Heart left ventricle (tissue), 16 donors: ENCODE results near the gene FBXW4. TPM values are rescaled to one million over a fixed set of nuclear protein-coding genes. Genes with fewer than 3 reads are reported as not detected.

Source experiments
- ATAC-seq, 4 donors: fragments of 200-7000 bp; cut with Tn5 transposase; one replicate each; pipeline ENCODE4 v1.9.1; 2020 to 2022; ENCODE audit warnings: moderate library complexity in 4 of 4, mild to moderate bottlenecking in 3 of 4, moderate number of reproducible peaks in 1 of 4
- DNase-seq, 5 donors: peaks; one replicate each; pipeline ENCODE4 v3.0.0-alpha.2; 2020
- H3K27ac ChIP-seq, 12 donors: fragments of 200-600 bp; sonication (generic) in 4 of 12; one replicate each; pipeline versions ENCODE4 v1.5.0 to v1.8.0; 2016 to 2022; ENCODE audit warnings: mild to moderate bottlenecking in 2 of 12
- H3K27me3 ChIP-seq, 9 donors: fragments of 200-600 bp; sonication (generic) in 2 of 9; one replicate each; pipeline versions ENCODE4 v1.5.1 to v1.8.0; 2016 to 2022; ENCODE audit warnings: mild to moderate bottlenecking in 3 of 9
- H3K36me3 ChIP-seq, 9 donors: fragments of 200-600 bp; sonication (generic) in 2 of 9; one replicate each; pipeline versions ENCODE4 v1.5.0 to v1.8.0; 2018 to 2022; ENCODE audit warnings: mild to moderate bottlenecking in 2 of 9
- H3K4me1 ChIP-seq, 12 donors: fragments of 200-600 bp; sonication (generic) in 4 of 12; one replicate each; pipeline versions ENCODE4 v1.5.0 to v1.8.0; 2016 to 2022; ENCODE audit warnings: mild to moderate bottlenecking in 3 of 12
- H3K4me3 ChIP-seq, 12 donors: fragments of 200-600 bp; sonication (generic) in 4 of 12; one replicate each; pipeline versions ENCODE4 v1.5.0 to v1.8.0; 2017 to 2022; ENCODE audit warnings: mild to moderate bottlenecking in 9 of 12, moderate library complexity in 4 of 12
- H3K9me3 ChIP-seq, 12 donors: fragments of 200-600 bp; sonication (generic) in 4 of 12; one replicate each; pipeline versions ENCODE4 v1.5.0 to v1.8.0; 2016 to 2022; ENCODE audit warnings: mild to moderate bottlenecking in 1 of 12
- POLR2A ChIP-seq, 2 donors: fragments of 450-650 bp; IDR thresholded peaks; one replicate each; pipeline ENCODE4 v1.6.1; 2017; ENCODE audit warnings: antibody characterized with exemption in 2 of 2, mild to moderate bottlenecking in 2 of 2, moderate library complexity in 2 of 2
- WGBS, 4 donors: extraction: QIAGEN DNeasy Blood & Tissue Kit in 2 of 4; methylation state at CpG; one replicate each; pipeline versions ENCODE4 v1.1.5 to v1.1.7; 2013 to 2018; 5-methylcytosine and 5-hydroxymethylcytosine counted together
- intact Hi-C, 10 donors: fragments of 100-400 bp; cut with DNase I; formaldehyde crosslinking; loops; one replicate each; pipeline versions ENCODE4 v1.11.1 to v1.14.2; 2022
- polyA plus RNA-seq, 2 donors: library from polyadenylated mRNA; stranded (reverse); fragments of 200-250 nt; gene quantifications; one replicate each; pipeline ENCODE4 v1.2.3, GENCODE V29; 2013
- total RNA-seq, 9 donors: library from RNA; depleted of rRNA in 2 of 9; stranded (reverse); fragments of >200 nt in 2 of 9; fragmentation: NEBNext Ultra II Directional in 3 of 9; extraction: Animal tissue kit (Norgen Biotek cat#: 25700) in 3 of 9; gene quantifications; one replicate each; pipeline versions ENCODE4 v1.1.0 to v1.2.4, GENCODE V29; 2016 to 2023
- TF ChIP-seq, protein P1 (sequence below), 12 donors: fragments of 200-600 bp; sonication (generic) in 4 of 12; IDR thresholded peaks; one replicate each; pipeline versions ENCODE4 v1.5.0 to v1.8.0; 2018 to 2022; ENCODE audit warnings: antibody characterized with exemption in 12 of 12, mild to moderate bottlenecking in 5 of 12
- donor health status: ischemic (EF 13 %, LVEDD 7.1; RV severe dilation, severe dysfunction).
- donor health status: healthy with polysubstance abuse.
- donor health status: DM: no; HTN: yes; CAD: no.
- donor health status: DM: no; HTN: no; CAD: no.
- donor health status: ischemic (EF 25% LVEDD 6.9; RV normal size, moderate dysfunction).
- donor health status: ischemic (EF 25% LVEDD 5.7; RV mildly dilated, moderate dysfunction).
- donor health status: healthy.
- donor health status: DM: yes; HTN: yes; CAD: no.
- donor health status: ischemic (EF 35%, LVEDD 5.7; RV mildly dilated, moderate dysfunction).
- donor health status: nonischemic (EF 11% LVEDD 7.7; RV severe dilation, severe dysfunction).
- donor health status: DM: yes; HTN: yes; CAD: no.
- donor health status: PGD.
- donor health status: ischemic (EF 29% LVEDD 5.4; RV normal size, mild dysfunction).
- donor health status: nonischemic (EF 23%, LVEDD 6.1; RV moderate dilation, normal function).

The FBXW4 gene
- total and polyA plus RNA-seq, 11 donors = 35.8 to 116 (median 80.9) TPM

DNA sequence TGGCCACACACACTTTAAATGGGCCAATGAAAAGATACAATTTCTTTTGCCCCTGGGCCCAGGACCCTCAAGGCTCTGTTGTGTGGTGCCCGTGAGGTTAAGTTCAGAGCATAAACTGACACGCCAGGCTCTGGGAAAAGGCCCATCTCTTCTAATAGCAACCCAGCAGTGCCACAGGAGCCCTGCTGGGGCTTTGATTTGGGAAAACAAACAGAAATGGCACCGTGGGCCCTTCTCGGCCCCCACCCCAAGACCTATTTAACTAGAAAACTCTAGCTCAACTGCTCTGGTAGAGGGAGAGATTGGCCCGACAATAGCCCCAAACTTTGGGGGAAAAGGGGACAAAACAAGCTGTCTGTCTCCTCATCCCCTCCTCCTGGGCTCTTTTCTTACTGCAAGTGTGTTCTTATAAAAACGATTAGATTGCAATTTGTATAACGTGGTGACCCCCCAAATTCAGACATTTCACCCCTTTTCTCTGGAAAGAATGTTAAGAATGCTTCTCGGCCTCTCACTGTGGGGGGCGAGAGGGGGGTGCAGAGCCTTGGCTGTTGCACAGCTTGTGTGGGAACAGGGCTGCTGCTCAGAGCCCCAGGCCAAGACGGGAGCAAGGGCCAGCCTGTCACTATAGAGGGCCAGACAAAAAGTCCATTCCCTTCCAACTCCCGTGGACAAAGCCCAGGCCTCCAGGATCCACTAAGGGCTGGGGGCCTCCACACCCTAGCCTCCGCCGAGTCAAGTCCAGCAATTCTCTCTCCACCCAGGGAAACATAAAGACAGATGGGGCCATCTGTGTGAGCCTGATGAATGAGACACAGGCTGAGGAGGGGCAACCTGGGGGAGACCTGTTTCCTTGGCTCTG lies 80.1 kb downstream of the FBXW4 start:
- DNase-seq (no peak), ATAC-seq (no peak)
- WGBS, 4 donors = 75 to 83% (median 79%) methylated on average over 10 to 13 of the region's 13 CpGs
- no peak overlapping the region for H3K27ac ChIP-seq
- no peaks in the 10 kb centered on the region for H3K9me3 ChIP-seq
- no peaks in the 10 kb centered on the region for H3K27me3 ChIP-seq
- no peak for TF ChIP-seq POLR2A (IDR thresholded peaks at IDR 0.05)
- TF ChIP-seq, protein P1, sequence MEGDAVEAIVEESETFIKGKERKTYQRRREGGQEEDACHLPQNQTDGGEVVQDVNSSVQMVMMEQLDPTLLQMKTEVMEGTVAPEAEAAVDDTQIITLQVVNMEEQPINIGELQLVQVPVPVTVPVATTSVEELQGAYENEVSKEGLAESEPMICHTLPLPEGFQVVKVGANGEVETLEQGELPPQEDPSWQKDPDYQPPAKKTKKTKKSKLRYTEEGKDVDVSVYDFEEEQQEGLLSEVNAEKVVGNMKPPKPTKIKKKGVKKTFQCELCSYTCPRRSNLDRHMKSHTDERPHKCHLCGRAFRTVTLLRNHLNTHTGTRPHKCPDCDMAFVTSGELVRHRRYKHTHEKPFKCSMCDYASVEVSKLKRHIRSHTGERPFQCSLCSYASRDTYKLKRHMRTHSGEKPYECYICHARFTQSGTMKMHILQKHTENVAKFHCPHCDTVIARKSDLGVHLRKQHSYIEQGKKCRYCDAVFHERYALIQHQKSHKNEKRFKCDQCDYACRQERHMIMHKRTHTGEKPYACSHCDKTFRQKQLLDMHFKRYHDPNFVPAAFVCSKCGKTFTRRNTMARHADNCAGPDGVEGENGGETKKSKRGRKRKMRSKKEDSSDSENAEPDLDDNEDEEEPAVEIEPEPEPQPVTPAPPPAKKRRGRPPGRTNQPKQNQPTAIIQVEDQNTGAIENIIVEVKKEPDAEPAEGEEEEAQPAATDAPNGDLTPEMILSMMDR (IDR thresholded peaks at IDR 0.05) = no peak
- no peak overlapping the region for H3K4me3 ChIP-seq
- H3K4me1 ChIP-seq = peaks cover 0 to 11% (median 0%) of the 10 kb centered on the region in 12 donors
- intact Hi-C loops = no loop called here
- peaks cover 0 to 68% (median 32%) of the 10 kb centered on the region in 9 donors for H3K36me3 ChIP-seq

DNA sequence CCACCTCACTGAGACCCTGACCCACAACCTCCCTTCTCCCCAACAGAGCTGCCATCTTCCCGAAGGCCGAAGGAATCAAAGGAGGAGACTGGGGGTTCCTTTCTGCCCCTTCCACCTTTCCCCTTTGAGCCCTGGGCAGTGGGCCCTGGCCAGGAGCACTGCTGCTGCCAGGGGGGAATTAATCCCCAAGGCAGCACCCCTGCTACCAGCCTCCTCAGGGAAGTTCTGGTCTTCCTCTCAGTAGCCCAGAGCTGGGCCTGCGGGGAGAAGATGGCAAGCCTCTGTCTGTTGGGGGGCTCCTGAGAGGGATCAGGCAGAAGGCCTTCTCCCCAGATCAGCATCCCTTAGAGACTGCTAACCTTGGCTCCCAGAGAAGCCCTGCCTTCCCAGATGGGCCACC lies 81.3 kb downstream of the FBXW4 start:
- H3K4me3 ChIP-seq = no peak overlapping the region
- WGBS, 4 donors = 93 to 97% (median 95%) methylated on average over 3 of the region's 3 CpGs
- TF ChIP-seq, protein P1 (IDR thresholded peaks at IDR 0.05) = no peak
- no peak for TF ChIP-seq POLR2A (IDR thresholded peaks at IDR 0.05)
- no peak overlapping the region for H3K27ac ChIP-seq
- DNase-seq = no peak
- intact Hi-C loops = no loop called here
- H3K36me3 ChIP-seq = peaks cover 0 to 68% (median 35%) of the 10 kb centered on the region in 9 donors
- H3K9me3 ChIP-seq = no peaks in the 10 kb centered on the region
- no peak for ATAC-seq
- H3K4me1 ChIP-seq = peaks cover 0 to 11% (median 0%) of the 10 kb centered on the region in 12 donors
- no peaks in the 10 kb centered on the region for H3K27me3 ChIP-seq

DNA sequence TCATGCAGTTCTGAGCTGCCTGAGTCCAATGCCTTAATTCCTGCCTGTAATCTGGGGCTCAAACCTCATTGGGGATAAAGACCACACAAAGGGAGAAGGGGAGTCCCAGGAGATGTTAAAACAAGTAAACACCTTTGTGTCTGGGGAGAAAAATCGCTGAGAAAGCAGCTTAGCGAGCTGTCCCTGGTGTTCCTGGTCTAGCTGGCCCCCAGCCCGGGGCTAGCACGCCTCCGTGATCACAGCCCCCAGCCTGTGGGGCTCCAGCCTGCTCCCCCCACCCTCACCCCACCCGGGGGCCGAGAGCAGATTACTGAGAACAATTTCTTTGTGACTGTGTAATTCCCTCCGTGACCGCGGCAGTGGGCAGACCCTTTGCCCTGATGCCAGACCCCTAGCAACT lies 82.1 kb downstream of the FBXW4 start:
- Histone ChIP-seq H3K36me3 (peaks cover 0 to 70% (median 41%) of the 10 kb centered on the region in 9 donors), H3K4me1 (peaks cover 0 to 11% (median 0%) of the 10 kb centered on the region in 12 donors), H3K4me3 (no peak overlapping the region), H3K9me3 (no peaks in the 10 kb centered on the region), H3K27me3 (no peaks in the 10 kb centered on the region), H3K27ac (no peak overlapping the region)
- TF ChIP-seq, protein P1 (IDR thresholded peaks at IDR 0.05) = no peak
- TF ChIP-seq POLR2A (IDR thresholded peaks at IDR 0.05) = no peak
- no peak for DNase-seq
- ATAC-seq = no peak
- intact Hi-C loops = no loop called here
- WGBS, 4 donors = 78 to 93% (median 84%) methylated on average over 9 to 10 of the region's 10 CpGs

DNA sequence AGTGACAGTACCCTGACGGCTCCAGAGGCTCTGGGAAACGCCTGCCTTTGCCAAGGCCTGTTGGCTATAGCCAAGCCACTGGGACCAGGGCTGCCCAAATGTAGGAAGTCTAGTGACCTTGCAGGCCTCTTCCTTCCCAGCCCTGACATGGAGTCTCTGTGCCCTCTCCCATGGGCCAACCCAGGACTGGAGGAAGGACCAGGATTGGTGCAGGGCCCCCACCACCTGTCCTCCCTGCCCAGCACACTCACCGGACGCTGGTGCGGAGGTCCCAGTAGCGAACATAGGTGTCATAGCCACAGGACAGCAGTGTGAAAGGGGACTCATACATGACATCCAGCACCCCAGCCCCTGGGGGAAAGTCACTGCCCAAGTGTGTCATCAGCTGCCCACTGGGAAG lies 82.9 kb downstream of the FBXW4 start:
- no peaks in the 10 kb centered on the region for H3K27me3 ChIP-seq
- H3K36me3 ChIP-seq = peaks cover 0 to 72% (median 47%) of the 10 kb centered on the region in 9 donors
- intact Hi-C loops = no loop called here
- no peaks in the 10 kb centered on the region for H3K9me3 ChIP-seq
- H3K4me3 ChIP-seq = no peak overlapping the region
- 77 to 92% (median 84%) methylated on average over 5 to 6 of the region's 6 CpGs for WGBS, 4 donors
- H3K27ac ChIP-seq = no peak overlapping the region
- TF ChIP-seq POLR2A (IDR thresholded peaks at IDR 0.05) = no peak
- TF ChIP-seq, protein P1 (IDR thresholded peaks at IDR 0.05) = no peak
- DNase-seq = no peak
- no peak for ATAC-seq
- H3K4me1 ChIP-seq = peaks cover 0 to 9% (median 0%) of the 10 kb centered on the region in 12 donors
